Measurements from ENCODE around the gene HECTD3. TPM values are rescaled to one million over a fixed set of nuclear protein-coding genes. Genes with fewer than 3 reads are reported as not detected.

HECTD3 gene
- total RNA-seq, 1 donor from 2014 or later: 20.3 TPM

GRCh38 chr1:45032837-45033236 is 21.7 kb upstream of the HECTD3 start:
- H3K27me3 Mint-ChIP-seq: no peaks in the 10 kb centered on the region
- DNase-seq: no peak
- intact Hi-C loops (cut with micrococcal nuclease): no loop called here
- no peaks in the 10 kb centered on the region for H3K9me3 Mint-ChIP-seq
- H3K4me3 Mint-ChIP-seq: no peak overlapping the region
- H3K36me3 Mint-ChIP-seq (ENCODE audit: low read depth): no peaks in the 10 kb centered on the region
- peaks cover 12% of the 10 kb centered on the region for H3K4me1 Mint-ChIP-seq
- H3K27ac Mint-ChIP-seq: no peak overlapping the region

GRCh38 chr1:45026446-45026845 is 15.3 kb upstream of the HECTD3 start:
- Mint-ChIP-seq H3K4me3 (no peak overlapping the region), H3K4me1 (peaks cover 7% of the 10 kb centered on the region), H3K36me3 (ENCODE audit: low read depth) (no peaks in the 10 kb centered on the region), H3K27me3 (peaks cover 13% of the 10 kb centered on the region), H3K9me3 (peaks cover 3% of the 10 kb centered on the region), H3K27ac (no peak overlapping the region)
- no peak for DNase-seq
- intact Hi-C loops (cut with micrococcal nuclease): no loop called here

GRCh38 chr1:45023663-45024062 is 12.5 kb upstream of the HECTD3 start:
- Mint-ChIP-seq H3K4me3 (no peak overlapping the region), H3K36me3 (ENCODE audit: low read depth) (no peaks in the 10 kb centered on the region), H3K9me3 (peaks cover 3% of the 10 kb centered on the region), H3K4me1 (peaks cover 7% of the 10 kb centered on the region), H3K27ac (no peak overlapping the region), H3K27me3 (peaks cover 13% of the 10 kb centered on the region)
- no peak for DNase-seq
- intact Hi-C loops (cut with micrococcal nuclease): no loop called here

- no peak overlapping the region for H3K4me3 Mint-ChIP-seq
- no peak overlapping the region for H3K27ac Mint-ChIP-seq
- no peaks in the 10 kb centered on the region for H3K9me3 Mint-ChIP-seq
- intact Hi-C loops (cut with micrococcal nuclease): loop anchor here (1.0 kb wide), 1 partner anchor 282 kb away; no protein-coding TSS in a partner anchor
- peak; percentile 89 for DNase-seq
- H3K27me3 Mint-ChIP-seq: peaks cover 4% of the 10 kb centered on the region
- peaks cover 15% of the 10 kb centered on the region for H3K4me1 Mint-ChIP-seq
- H3K36me3 Mint-ChIP-seq (ENCODE audit: low read depth): peaks cover 11% of the 10 kb centered on the region
Measured at GRCh38 chr1:45018599-45019230, 7.6 kb upstream of the HECTD3 start.

- no peak overlapping the region for H3K27ac Mint-ChIP-seq
- intact Hi-C loops (cut with micrococcal nuclease): no loop called here
- peaks cover 13% of the 10 kb centered on the region for H3K36me3 Mint-ChIP-seq (ENCODE audit: low read depth)
- no peak for DNase-seq
- no peak overlapping the region for H3K4me3 Mint-ChIP-seq
- H3K27me3 Mint-ChIP-seq: no peaks in the 10 kb centered on the region
- H3K4me1 Mint-ChIP-seq: peaks cover 29% of the 10 kb centered on the region
- no peaks in the 10 kb centered on the region for H3K9me3 Mint-ChIP-seq
Measured at GRCh38 chr1:45016767-45017166, 5.6 kb upstream of the HECTD3 start.

GRCh38 chr1:45016090-45016697 is 5.1 kb upstream of the HECTD3 start:
- no peak overlapping the region for H3K27ac Mint-ChIP-seq
- H3K9me3 Mint-ChIP-seq: no peaks in the 10 kb centered on the region
- H3K4me3 Mint-ChIP-seq: no peak overlapping the region
- peaks cover 13% of the 10 kb centered on the region for H3K36me3 Mint-ChIP-seq (ENCODE audit: low read depth)
- no peak for DNase-seq
- no peaks in the 10 kb centered on the region for H3K27me3 Mint-ChIP-seq
- intact Hi-C loops (cut with micrococcal nuclease): no loop called here
- peaks cover 35% of the 10 kb centered on the region for H3K4me1 Mint-ChIP-seq

- DNase-seq: no peak
- Mint-ChIP-seq H3K36me3 (ENCODE audit: low read depth) (peaks cover 13% of the 10 kb centered on the region), H3K27me3 (no peaks in the 10 kb centered on the region), H3K9me3 (no peaks in the 10 kb centered on the region), H3K4me3 (no peak overlapping the region), H3K4me1 (peaks cover 35% of the 10 kb centered on the region), H3K27ac (no peak overlapping the region)
- intact Hi-C loops (cut with micrococcal nuclease): no loop called here
Measured at GRCh38 chr1:45015683-45016082, 4.6 kb upstream of the HECTD3 start.

- peak overlapping the region; percentile 75 for H3K4me3 Mint-ChIP-seq
- peak overlapping the region; percentile 70 for H3K27ac Mint-ChIP-seq
- DNase-seq: peak; percentile 94
- peaks cover 14% of the 10 kb centered on the region for H3K36me3 Mint-ChIP-seq (ENCODE audit: low read depth)
- H3K9me3 Mint-ChIP-seq: no peaks in the 10 kb centered on the region
- H3K27me3 Mint-ChIP-seq: no peaks in the 10 kb centered on the region
- intact Hi-C loops (cut with micrococcal nuclease): loop anchor here (1.0 to 5.0 kb wide), 3 partner anchors 227 to 297 kb away; partner anchors contain the start of gene BEST4
- H3K4me1 Mint-ChIP-seq: peaks cover 44% of the 10 kb centered on the region
Measured at GRCh38 chr1:45014321-45015028, 3.4 kb upstream of the HECTD3 start.

- H3K27ac Mint-ChIP-seq: no peak overlapping the region
- no peak for DNase-seq
- H3K9me3 Mint-ChIP-seq: no peaks in the 10 kb centered on the region
- peaks cover 20% of the 10 kb centered on the region for H3K36me3 Mint-ChIP-seq (ENCODE audit: low read depth)
- intact Hi-C loops (cut with micrococcal nuclease): loop anchor here (1.0 to 5.0 kb wide), 5 partner anchors 193 to 296 kb away; partner anchors contain the start of genes BEST4, RNU5D-1 and ZSWIM5
- peak overlapping the region; percentile 85 for H3K4me3 Mint-ChIP-seq
- peaks cover 51% of the 10 kb centered on the region for H3K4me1 Mint-ChIP-seq
- H3K27me3 Mint-ChIP-seq: no peaks in the 10 kb centered on the region
Measured at GRCh38 chr1:45013551-45014209, 2.6 kb upstream of the HECTD3 start.

GRCh38 chr1:45012639-45013278 is 1.6 kb upstream of the HECTD3 start:
- Mint-ChIP-seq H3K9me3 (no peaks in the 10 kb centered on the region), H3K36me3 (ENCODE audit: low read depth) (peaks cover 26% of the 10 kb centered on the region), H3K4me3 (peak overlapping the region; percentile 85), H3K4me1 (peaks cover 52% of the 10 kb centered on the region), H3K27me3 (no peaks in the 10 kb centered on the region), H3K27ac (peak overlapping the region; percentile 91)
- intact Hi-C loops (cut with micrococcal nuclease): loop anchor here (1.0 to 5.0 kb wide), 8 partner anchors 26 to 479 kb away; partner anchors contain the start of genes BEST4, EIF2B3, MUTYH and RNU5D-1
- DNase-seq: peak; percentile 81

- peak within 1 kb of the TSS; percentile 91 for H3K27ac Mint-ChIP-seq
- peak within 1 kb of the TSS; percentile 85 for H3K4me3 Mint-ChIP-seq
- no peaks in the 10 kb centered on the region for H3K9me3 Mint-ChIP-seq
- no peaks in the 10 kb centered on the region for H3K27me3 Mint-ChIP-seq
- peaks cover 29% of the 10 kb centered on the region for H3K36me3 Mint-ChIP-seq (ENCODE audit: low read depth)
- intact Hi-C loops (cut with micrococcal nuclease): loop anchor here (1.0 to 5.0 kb wide), 10 partner anchors 26 to 573 kb away; partner anchors contain the start of genes BEST4, EIF2B3, MUTYH and NASP
- DNase-seq: peak; percentile 97
- peaks cover 52% of the 10 kb centered on the region for H3K4me1 Mint-ChIP-seq
Measured at GRCh38 chr1:45011837-45012638, 914 bp upstream of the HECTD3 start, which contains the start of gene UROD. Gene UROD (plus strand): TSS chr1:45012254. CDS start chr1:45012266, 12 bp downstream.

- Mint-ChIP-seq H3K27me3 (no peaks in the 10 kb centered on the region), H3K27ac (peak overlapping the region; percentile 79), H3K4me1 (peaks cover 52% of the 10 kb centered on the region), H3K36me3 (ENCODE audit: low read depth) (peaks cover 30% of the 10 kb centered on the region), H3K4me3 (peak overlapping the region; percentile 85), H3K9me3 (no peaks in the 10 kb centered on the region)
- peak; percentile 75 for DNase-seq
- intact Hi-C loops (cut with micrococcal nuclease): loop anchor here (2.0 to 5.0 kb wide), 4 partner anchors 173 to 575 kb away; partner anchors contain the start of genes BEST4 and NASP
Measured at GRCh38 chr1:45009956-45010854, 919 bp downstream of the HECTD3 start.

Data from activated CD4-positive, alpha-beta T cell treated with anti-CD3 and anti-CD28 coated beads, Interleukin-2, amount 10 ng/mL, durations not matched to agents 24 days and 14 days (primary cell).